BLaER1 (cell line): ENCODE measurements around the gene MLST8.

Source experiments
- H3K27ac ChIP-seq: shearing (Covaris generic); formaldehyde crosslinking; 2 replicates; pipeline ENCODE4 v1.8.1; 2022
- H3K27me3 ChIP-seq: shearing (Covaris generic); formaldehyde crosslinking; 2 replicates; pipeline ENCODE4 v1.8.1; 2022
- H3K36me3 ChIP-seq: shearing (Covaris generic); formaldehyde crosslinking; 2 replicates; pipeline ENCODE4 v1.8.1; 2022
- H3K4me1 ChIP-seq: shearing (Covaris generic); formaldehyde crosslinking; 2 replicates; pipeline ENCODE4 v1.8.1; 2022
- H3K4me2 ChIP-seq: shearing (Covaris generic); formaldehyde crosslinking; 2 replicates; pipeline ENCODE4 v1.8.1; 2022
- H3K4me3 ChIP-seq: shearing (Covaris generic); formaldehyde crosslinking; 2 replicates; pipeline ENCODE4 v1.8.1; 2022
- H3K9ac ChIP-seq: shearing (Covaris generic); formaldehyde crosslinking; 2 replicates; pipeline ENCODE4 v1.8.1; 2022
- H3K9me3 ChIP-seq: shearing (Covaris generic); formaldehyde crosslinking; 2 replicates; pipeline ENCODE4 v1.8.1; 2022
- H4K20me1 ChIP-seq: shearing (Covaris generic); formaldehyde crosslinking; 2 replicates; pipeline ENCODE4 v1.8.1; 2022
- Cebpa-rat ChIP-seq: shearing (Covaris generic); IDR thresholded peaks from 2 replicates; pipeline ENCODE4 v1.8.1; 2022

Gene MLST8

GRCh38 chr16:2205104-2205966, at the start of gene MLST8:
Gene MLST8 (plus strand): TSS chr16:2205454. CDS start chr16:2206086, 632 bp downstream.
- peak within 1 kb of the TSS; percentile 97 for H3K9ac ChIP-seq
- no peaks in the 10 kb centered on the region for H3K9me3 ChIP-seq
- H3K27ac ChIP-seq: peak within 1 kb of the TSS; percentile 99
- no peak for TF ChIP-seq Cebpa-rat
- H3K4me1 ChIP-seq: peaks cover 24% of the 10 kb centered on the region
- peaks cover 37% of the 10 kb centered on the region for H3K36me3 ChIP-seq
- peak within 1 kb of the TSS; percentile 100 for H3K4me2 ChIP-seq
- H3K27me3 ChIP-seq: peaks cover 18% of the 10 kb centered on the region; the same call in 1 of the 2 replicates
- peaks cover 15% of the 10 kb centered on the region; the same call in 1 of the 2 replicates for H4K20me1 ChIP-seq
- H3K4me3 ChIP-seq: peak within 1 kb of the TSS; percentile 83

- Histone ChIP-seq H3K27me3 (no peaks in the 10 kb centered on the region), H3K4me1 (peaks cover 64% of the 10 kb centered on the region), H3K4me2 (peak overlapping the region; percentile 98), H3K9me3 (no peaks in the 10 kb centered on the region), H3K27ac (peak overlapping the region; percentile 88), H3K4me3 (peak overlapping the region; percentile 90), H3K36me3 (peaks cover 42% of the 10 kb centered on the region), H4K20me1 (peaks cover 88% of the 10 kb centered on the region), H3K9ac (peak overlapping the region; percentile 92)
- TF ChIP-seq Cebpa-rat: no peak
These were observed 49.0 kb upstream of the MLST8 start for GRCh38 chr16:2155977-2156848.

GRCh38 chr16:2156849-2157224, 48.4 kb upstream of the MLST8 start:
- Histone ChIP-seq H3K9me3 (no peaks in the 10 kb centered on the region), H3K27me3 (no peaks in the 10 kb centered on the region), H3K4me1 (peaks cover 64% of the 10 kb centered on the region), H3K9ac (peak overlapping the region; percentile 92), H3K27ac (peak overlapping the region; percentile 88), H3K4me2 (peak overlapping the region; percentile 98), H3K4me3 (peak overlapping the region; percentile 90), H3K36me3 (peaks cover 36% of the 10 kb centered on the region), H4K20me1 (peaks cover 88% of the 10 kb centered on the region)
- no peak for TF ChIP-seq Cebpa-rat

GRCh38 chr16:2157480-2158261, 47.6 kb upstream of the MLST8 start:
- H3K9me3 ChIP-seq: no peaks in the 10 kb centered on the region
- H3K36me3 ChIP-seq: peaks cover 36% of the 10 kb centered on the region
- peak overlapping the region; percentile 98 for H3K4me2 ChIP-seq
- H3K27me3 ChIP-seq: no peaks in the 10 kb centered on the region
- H3K4me3 ChIP-seq: peak overlapping the region; percentile 90
- no peak for TF ChIP-seq Cebpa-rat
- H3K27ac ChIP-seq: peak overlapping the region; percentile 88
- peak overlapping the region; percentile 92 for H3K9ac ChIP-seq
- peaks cover 88% of the 10 kb centered on the region for H4K20me1 ChIP-seq
- peaks cover 64% of the 10 kb centered on the region for H3K4me1 ChIP-seq

- H3K9me3 ChIP-seq: peaks cover 3% of the 10 kb centered on the region; the same call in 1 of the 2 replicates
- H3K9ac ChIP-seq: peak overlapping the region; percentile 92
- H3K4me1 ChIP-seq: peaks cover 65% of the 10 kb centered on the region
- no peak for TF ChIP-seq Cebpa-rat
- H3K4me3 ChIP-seq: peak overlapping the region; percentile 67
- H3K4me2 ChIP-seq: peak overlapping the region; percentile 98
- peak overlapping the region; percentile 88 for H3K27ac ChIP-seq
- H3K36me3 ChIP-seq: peaks cover 36% of the 10 kb centered on the region
- H3K27me3 ChIP-seq: no peaks in the 10 kb centered on the region
- H4K20me1 ChIP-seq: peaks cover 88% of the 10 kb centered on the region
These were observed 47.0 kb upstream of the MLST8 start for GRCh38 chr16:2158262-2158638.

GRCh38 chr16:2159175-2159838, 45.9 kb upstream of the MLST8 start:
- Histone ChIP-seq H3K36me3 (peaks cover 37% of the 10 kb centered on the region), H3K9ac (peak overlapping the region; percentile 92), H3K27me3 (no peaks in the 10 kb centered on the region), H3K4me3 (peak overlapping the region; percentile 67), H4K20me1 (peaks cover 88% of the 10 kb centered on the region), H3K4me1 (peaks cover 67% of the 10 kb centered on the region), H3K27ac (peak overlapping the region; percentile 88), H3K9me3 (peaks cover 14% of the 10 kb centered on the region; the same call in 1 of the 2 replicates), H3K4me2 (peak overlapping the region; percentile 98)
- TF ChIP-seq Cebpa-rat: no peak

GRCh38 chr16:2160915-2161551, 44.2 kb upstream of the MLST8 start:
- Histone ChIP-seq H3K9me3 (peaks cover 16% of the 10 kb centered on the region; the same call in 1 of the 2 replicates), H4K20me1 (peaks cover 91% of the 10 kb centered on the region), H3K9ac (peak overlapping the region; percentile 75), H3K27me3 (no peaks in the 10 kb centered on the region), H3K27ac (peak overlapping the region; percentile 88), H3K4me1 (peaks cover 67% of the 10 kb centered on the region), H3K4me3 (peak overlapping the region; percentile 62), H3K36me3 (peaks cover 52% of the 10 kb centered on the region), H3K4me2 (peak overlapping the region; percentile 98)
- no peak for TF ChIP-seq Cebpa-rat

GRCh38 chr16:2161911-2162310, 43.3 kb upstream of the MLST8 start:
- H3K27me3 ChIP-seq: no peaks in the 10 kb centered on the region
- peak overlapping the region; percentile 87 for H3K27ac ChIP-seq
- peaks cover 63% of the 10 kb centered on the region for H3K4me1 ChIP-seq
- H4K20me1 ChIP-seq: peaks cover 91% of the 10 kb centered on the region
- H3K9ac ChIP-seq: peak overlapping the region; percentile 60
- TF ChIP-seq Cebpa-rat: no peak
- peaks cover 60% of the 10 kb centered on the region for H3K36me3 ChIP-seq
- peak overlapping the region; percentile 98 for H3K4me2 ChIP-seq
- peaks cover 16% of the 10 kb centered on the region; the same call in 1 of the 2 replicates for H3K9me3 ChIP-seq
- peak overlapping the region; percentile 26; the same call in 1 of the 2 replicates for H3K4me3 ChIP-seq
